Measurements from ENCODE around the gene THUMPD1. TPM values are rescaled to one million over a fixed set of nuclear protein-coding genes. Genes with fewer than 3 reads are reported as not detected.

Gene THUMPD1
- polyA plus RNA-seq, 3 donors = 16.1 to 32.2 (median 23.5) TPM

- H3K27me3 ChIP-seq (ENCODE audit: control insufficient read depth in 2 of 2, insufficient read depth in 2 of 2, low read length in 2 of 2) = no peaks in the 10 kb centered on the region
- H3K4me2 ChIP-seq (replicated peaks; ENCODE audit: extremely low read depth, low read length, poor library complexity, severe bottlenecking) = no peak overlapping the region
- no CpG with 5 or more reads among the region's 3 CpGs for WGBS (ENCODE audit: insufficient coverage)
- H3K79me2 ChIP-seq (ENCODE audit: insufficient read depth, low read length) = peaks cover 30% of the 10 kb centered on the region
- peaks cover 43% of the 10 kb centered on the region for H4K20me1 ChIP-seq (ENCODE audit: insufficient read depth, low read length)
- Mint-ChIP-seq H3K27ac (no peak overlapping the region), H3K36me3 (peaks cover 63 to 70% of the 10 kb centered on the region in 2 donors), H3K27me3 (ENCODE audit: low read depth in 3 of 3) (no peaks in the 10 kb centered on the region), H3K4me3 (no peak overlapping the region), H3K9me3 (no peaks in the 10 kb centered on the region), H3K4me1 (peaks cover 9% of the 10 kb centered on the region)
- DNase-seq = no peak
- H3K4me1 ChIP-seq (ENCODE audit: control insufficient read depth in 1 of 2, insufficient read depth in 2 of 2, low read length in 2 of 2) = peaks cover 1 to 5% of the 10 kb centered on the region in 2 donors
- peaks cover 48 to 81% of the 10 kb centered on the region in 2 donors for H3K36me3 ChIP-seq (replicated peaks in 1 of 2; ENCODE audit: control insufficient read depth in 1 of 2, insufficient read depth in 2 of 2, low read length in 2 of 2)
- H3K27ac ChIP-seq (ENCODE audit: low read depth in 1 of 2, low read length in 2 of 2) = no peak overlapping the region
- H3K9ac ChIP-seq (ENCODE audit: insufficient read depth, low read length, poor library complexity, severe bottlenecking) = no peak overlapping the region
- H3K4me3 ChIP-seq (replicated peaks in 1 of 3; ENCODE audit: low read depth in 2 of 3, low read length in 3 of 3) = no peak overlapping the region
- no peaks in the 10 kb centered on the region for H3K9me3 ChIP-seq (replicated peaks in 1 of 2; ENCODE audit: control insufficient read depth in 1 of 2, insufficient read depth in 1 of 2, low read length in 2 of 2)
- no peak overlapping the region for H2AFZ ChIP-seq (ENCODE audit: insufficient read depth, low read depth, low read length, poor library complexity, severe bottlenecking)
- no peak for TF ChIP-seq CTCF (IDR thresholded peaks at IDR 0.05)
- intact Hi-C loops (cut with micrococcal nuclease) = no loop called here
These were observed 6.8 kb downstream of the THUMPD1 start for GRCh38 chr16:20734782-20735181.

GRCh38 chr16:20734056-20734455, 7.6 kb downstream of the THUMPD1 start:
- H3K36me3 ChIP-seq (replicated peaks in 1 of 2; ENCODE audit: control insufficient read depth in 1 of 2, insufficient read depth in 2 of 2, low read length in 2 of 2) = peaks cover 48 to 87% of the 10 kb centered on the region in 2 donors
- intact Hi-C loops (cut with micrococcal nuclease) = no loop called here
- H3K27me3 Mint-ChIP-seq (ENCODE audit: low read depth in 3 of 3) = no peaks in the 10 kb centered on the region
- WGBS (ENCODE audit: insufficient coverage) = no CpG with 5 or more reads among the region's 3 CpGs
- no peak overlapping the region for H3K4me2 ChIP-seq (replicated peaks; ENCODE audit: extremely low read depth, low read length, poor library complexity, severe bottlenecking)
- H2AFZ ChIP-seq (ENCODE audit: insufficient read depth, low read depth, low read length, poor library complexity, severe bottlenecking) = no peak overlapping the region
- no peak overlapping the region for H3K9ac ChIP-seq (ENCODE audit: insufficient read depth, low read length, poor library complexity, severe bottlenecking)
- H3K79me2 ChIP-seq (ENCODE audit: insufficient read depth, low read length) = peaks cover 23% of the 10 kb centered on the region
- H3K4me1 ChIP-seq (ENCODE audit: control insufficient read depth in 1 of 2, insufficient read depth in 2 of 2, low read length in 2 of 2) = peaks cover 0 to 3% of the 10 kb centered on the region in 2 donors
- TF ChIP-seq CTCF (IDR thresholded peaks at IDR 0.05) = no peak
- H3K9me3 ChIP-seq (replicated peaks in 1 of 2; ENCODE audit: control insufficient read depth in 1 of 2, insufficient read depth in 1 of 2, low read length in 2 of 2) = no peaks in the 10 kb centered on the region
- DNase-seq = no peak
- no peak overlapping the region for H3K27ac ChIP-seq (ENCODE audit: low read depth in 1 of 2, low read length in 2 of 2)
- H3K4me3 Mint-ChIP-seq = no peak overlapping the region
- H3K4me3 ChIP-seq (replicated peaks in 1 of 3; ENCODE audit: low read depth in 2 of 3, low read length in 3 of 3) = no peak overlapping the region
- H3K4me1 Mint-ChIP-seq = peaks cover 7% of the 10 kb centered on the region
- no peak overlapping the region for H3K27ac Mint-ChIP-seq
- no peaks in the 10 kb centered on the region for H3K27me3 ChIP-seq (ENCODE audit: control insufficient read depth in 2 of 2, insufficient read depth in 2 of 2, low read length in 2 of 2)
- H3K36me3 Mint-ChIP-seq = peaks cover 65 to 68% of the 10 kb centered on the region in 2 donors
- no peaks in the 10 kb centered on the region for H3K9me3 Mint-ChIP-seq
- peaks cover 36% of the 10 kb centered on the region for H4K20me1 ChIP-seq (ENCODE audit: insufficient read depth, low read length)

Measured in CD14-positive monocyte (primary cell).